Middle frontal gyrus (tissue), 1 donor: Measurements from ENCODE around the gene DNHD1.

ENCODE experiments used
- DNase-seq: peaks from one replicate; pipeline ENCODE4 v3.0.0-alpha.2; 2015; ENCODE audit warnings: low spot score; ENCODE audit errors: extremely low spot score

DNHD1 gene

GRCh38 chr11:6609502-6610015 lies 112.5 kb downstream of the DNHD1 start:
- no peak for DNase-seq

DNA sequence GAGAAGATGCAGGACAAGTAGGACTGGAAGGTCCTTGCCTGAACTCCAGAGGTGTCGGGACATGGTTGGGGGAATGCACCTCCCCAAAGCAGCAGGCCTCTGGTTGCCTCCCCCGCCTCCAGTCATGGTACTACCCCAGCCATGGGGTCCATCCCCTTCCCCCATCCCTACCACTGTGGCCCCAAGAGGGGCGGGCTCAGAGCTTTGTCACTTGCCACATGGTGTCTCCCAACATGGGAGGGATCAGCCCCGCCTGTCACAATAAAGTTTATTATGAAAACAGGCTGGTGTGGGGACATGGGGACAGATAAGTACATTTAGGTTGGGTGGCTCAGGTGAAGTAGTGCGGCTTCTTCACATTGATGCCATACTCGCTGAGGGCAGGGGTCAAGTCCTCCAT lies 113.5 kb downstream of the DNHD1 start:
- no peak for DNase-seq

- DNase-seq = no peak
Measured at GRCh38 chr11:6611092-6611962, 114.2 kb downstream of the DNHD1 start.

DNA sequence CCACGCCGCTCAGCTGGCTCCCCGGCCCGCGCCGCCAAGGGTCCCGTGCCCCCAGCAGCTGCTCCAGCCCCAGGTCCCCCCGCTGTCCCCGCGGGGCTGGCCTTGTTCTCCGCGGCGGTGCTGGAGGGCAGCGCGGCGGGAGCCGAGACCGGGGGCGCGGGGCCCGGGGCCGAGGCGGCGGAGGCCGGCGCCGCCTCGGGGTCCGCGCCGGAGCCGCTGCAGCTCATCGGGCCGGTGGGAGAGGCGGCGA lies 114.8 kb downstream of the DNHD1 start:
- no peak for DNase-seq

GRCh38 chr11:6612213-6613041 lies 115.3 kb downstream of the DNHD1 start, which contains the start of gene TAF10:
Gene TAF10 (minus strand): TSS chr11:6612216. CDS start chr11:6612189, 27 bp downstream.
- DNase-seq = peak; percentile 86

GRCh38 chr11:6613496-6613895 lies 116.4 kb downstream of the DNHD1 start:
- DNase-seq = no peak

DNA sequence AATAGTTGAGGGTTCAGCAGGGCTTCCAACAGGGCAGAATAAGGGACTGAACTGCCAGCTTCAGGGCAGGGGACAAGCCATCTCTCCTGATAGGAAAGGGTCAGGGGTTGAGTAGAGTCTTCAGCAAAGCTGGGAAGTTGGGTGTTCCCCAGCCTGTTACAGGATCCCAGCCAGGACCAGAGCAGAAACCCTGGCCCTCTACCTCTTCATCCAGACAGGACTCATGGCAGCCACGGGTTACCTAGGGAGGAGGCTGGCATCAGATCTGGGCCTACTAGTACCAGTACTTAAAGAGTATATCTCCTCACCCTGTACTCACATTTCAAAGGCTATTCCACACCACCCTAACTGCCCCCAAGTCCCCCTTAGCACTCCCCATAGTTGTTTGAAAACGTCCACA lies 117.4 kb downstream of the DNHD1 start:
- no peak for DNase-seq

- no peak for DNase-seq
Measured at GRCh38 chr11:6615046-6615445, 118.0 kb downstream of the DNHD1 start.

GRCh38 chr11:6615882-6616585 lies 119.0 kb downstream of the DNHD1 start:
- no peak for DNase-seq

DNA sequence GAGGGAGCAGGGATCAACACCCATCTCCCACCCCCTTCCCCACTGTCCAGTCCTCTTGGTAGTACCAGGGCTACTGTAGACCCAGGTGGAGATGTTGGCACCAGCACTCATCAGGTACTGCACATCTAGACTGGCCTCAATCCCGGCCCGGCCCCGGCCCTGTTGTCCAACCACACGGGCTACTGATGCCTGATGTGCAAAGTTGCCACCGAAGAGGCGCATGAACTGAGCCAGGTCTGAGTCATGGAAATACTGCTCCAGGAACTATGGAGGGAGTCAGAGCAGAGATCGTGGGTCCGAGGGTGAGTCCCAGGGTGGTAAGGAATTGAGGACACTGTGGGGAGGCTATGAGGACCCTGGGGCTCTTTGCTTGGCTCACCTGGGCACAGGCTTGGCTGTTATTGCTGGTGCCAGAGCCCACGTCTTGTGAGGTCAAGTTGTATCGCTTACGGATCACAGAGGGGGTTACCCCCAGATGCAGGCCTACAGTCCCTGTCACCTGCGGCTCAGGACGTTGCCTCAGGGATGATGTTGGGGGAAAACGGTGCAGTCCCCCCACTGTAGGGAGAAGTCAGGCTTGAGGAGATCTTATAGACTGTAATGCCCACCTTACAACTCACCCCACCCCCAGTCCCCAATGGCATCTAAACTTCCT lies 119.6 kb downstream of the DNHD1 start:
- no peak for DNase-seq

DNA sequence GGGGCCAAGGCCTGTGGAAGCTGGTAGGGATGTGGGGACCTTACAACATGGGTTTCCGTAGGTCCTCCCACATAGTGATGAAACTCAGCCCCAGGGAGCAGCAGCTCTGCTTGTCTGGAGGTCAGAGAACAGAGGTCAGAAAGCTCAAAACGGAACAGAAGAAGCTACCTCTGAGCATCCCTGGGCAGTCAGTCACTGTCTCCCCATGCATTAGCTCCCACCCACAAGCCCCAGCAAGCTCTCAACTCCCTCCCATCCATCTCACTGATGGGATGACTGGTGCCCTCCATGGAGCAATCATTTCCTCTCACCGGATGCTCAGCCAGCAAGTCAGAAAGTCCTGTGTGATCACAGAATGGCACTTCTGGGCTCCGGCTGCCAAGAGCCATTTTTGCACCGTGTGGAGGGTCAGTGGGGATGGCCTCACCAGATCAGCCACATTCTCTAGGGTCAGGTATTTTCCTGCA lies 120.3 kb downstream of the DNHD1 start:
- DNase-seq = no peak

GRCh38 chr11:6618117-6619003 lies 121.3 kb downstream of the DNHD1 start:
- no peak for DNase-seq

GRCh38 chr11:6619004-6619745 lies 122.1 kb downstream of the DNHD1 start, which contains the start of gene TPP1:
Gene TPP1 (minus strand): TSS chr11:6619422. CDS start chr11:6619400, 22 bp downstream.
- peak; percentile 97 for DNase-seq

DNA sequence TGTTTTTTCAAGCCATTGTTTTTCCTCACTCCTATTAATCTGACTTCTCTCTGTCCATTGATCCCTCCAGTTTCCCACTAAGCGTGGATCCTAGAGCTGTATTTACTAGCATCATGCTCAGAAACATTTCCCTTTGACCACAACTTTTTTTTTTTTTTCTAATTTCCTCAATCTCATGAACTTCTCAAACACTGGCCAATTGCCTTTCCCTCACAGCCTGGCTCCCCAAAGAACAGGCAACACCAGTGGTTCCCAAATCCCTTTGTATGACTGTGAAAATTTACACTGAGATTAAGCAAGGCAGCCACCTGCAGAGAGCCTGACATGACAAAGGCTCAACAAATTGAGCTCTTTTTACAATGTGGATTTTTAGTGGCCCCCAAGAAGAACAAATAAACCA lies 123.6 kb downstream of the DNHD1 start:
- DNase-seq = no peak
